Fibroblast of skin of right quadriceps (primary cell): Measurements from ENCODE around the gene APLP2.
"Not testable (repeated sequence)": the region's sequence is repeated elsewhere in the genome, so short reads cannot be mapped to it uniquely, and the experiment has no call there.

Source experiments
- DNase-seq: peaks from one replicate; pipeline ENCODE4 v3.0.0-alpha.2; 2013

Gene APLP2

DNA sequence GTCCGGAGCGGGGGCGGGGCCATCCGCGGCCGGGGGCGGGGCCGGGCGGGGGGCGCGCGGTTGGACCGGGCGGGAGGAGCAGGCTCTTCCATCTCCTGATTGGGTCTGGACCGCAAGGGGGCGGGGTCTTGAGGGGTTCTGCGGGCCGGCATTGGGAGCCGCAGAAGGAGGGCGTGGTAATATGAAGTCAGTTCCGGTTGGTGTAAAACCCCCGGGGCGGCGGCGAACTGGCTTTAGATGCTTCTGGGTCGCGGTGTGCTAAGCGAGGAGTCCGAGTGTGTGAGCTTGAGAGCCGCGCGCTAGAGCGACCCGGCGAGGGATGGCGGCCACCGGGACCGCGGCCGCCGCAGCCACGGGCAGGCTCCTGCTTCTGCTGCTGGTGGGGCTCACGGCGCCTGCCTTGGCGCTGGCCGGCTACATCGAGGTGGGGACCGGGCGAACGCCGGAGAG, at the start of gene APLP2:
Gene APLP2 (plus strand): TSS at position 236 of the 450 bp plus-strand sequence. CDS start 84 bp downstream, at position 320.
- peak; percentile 99 for DNase-seq

GRCh38 chr11:130020323-130020722, 49.4 kb upstream of the APLP2 start:
- DNase-seq, result peak; percentile 69

GRCh38 chr11:130021606-130022005, 48.1 kb upstream of the APLP2 start:
- not testable (repeated sequence) for DNase-seq

DNA sequence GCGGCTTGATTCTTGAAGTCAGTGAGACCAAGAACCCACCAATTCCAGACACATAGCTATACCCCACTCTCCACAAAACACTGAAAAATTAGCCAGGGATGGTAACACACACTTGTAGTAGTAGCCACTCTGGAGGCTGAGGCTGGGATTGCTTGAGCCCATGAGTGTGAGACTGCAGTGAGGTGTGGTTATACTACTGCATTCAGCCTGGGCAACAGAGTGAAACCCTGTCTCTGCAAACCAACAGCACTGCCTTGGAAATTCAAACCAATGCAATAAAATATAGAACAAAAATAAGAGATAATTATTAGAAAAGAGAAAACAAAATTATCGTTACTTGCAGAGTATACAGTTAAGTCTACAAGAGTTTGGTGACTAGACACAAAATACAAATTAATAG, 46.9 kb upstream of the APLP2 start:
- DNase-seq, result no peak

- peak; percentile 84 for DNase-seq
These were observed 46.5 kb upstream of the APLP2 start for GRCh38 chr11:130023204-130023603.

- DNase-seq, result peak; percentile 73
These were observed 45.3 kb upstream of the APLP2 start for GRCh38 chr11:130024361-130024760.

DNA sequence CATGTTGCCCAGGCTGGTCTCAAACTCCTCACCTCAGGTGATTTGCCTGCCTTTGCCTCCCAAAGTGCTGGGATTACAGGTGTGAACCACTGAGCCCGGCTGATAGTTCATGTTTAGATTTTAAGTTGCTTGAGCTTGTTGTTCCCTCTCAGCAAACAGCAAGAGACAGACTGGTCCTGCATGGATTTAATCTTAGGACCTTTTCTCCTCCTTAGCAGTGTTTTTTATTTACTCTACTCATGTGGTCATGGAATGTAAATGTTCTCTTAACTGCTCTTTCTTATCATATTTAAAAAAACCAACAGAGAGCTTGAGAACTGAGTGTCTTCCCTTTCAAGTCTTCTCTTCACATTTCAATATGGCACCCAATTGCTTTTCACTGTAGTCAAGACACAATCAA, 44.3 kb upstream of the APLP2 start:
- no peak for DNase-seq

DNA sequence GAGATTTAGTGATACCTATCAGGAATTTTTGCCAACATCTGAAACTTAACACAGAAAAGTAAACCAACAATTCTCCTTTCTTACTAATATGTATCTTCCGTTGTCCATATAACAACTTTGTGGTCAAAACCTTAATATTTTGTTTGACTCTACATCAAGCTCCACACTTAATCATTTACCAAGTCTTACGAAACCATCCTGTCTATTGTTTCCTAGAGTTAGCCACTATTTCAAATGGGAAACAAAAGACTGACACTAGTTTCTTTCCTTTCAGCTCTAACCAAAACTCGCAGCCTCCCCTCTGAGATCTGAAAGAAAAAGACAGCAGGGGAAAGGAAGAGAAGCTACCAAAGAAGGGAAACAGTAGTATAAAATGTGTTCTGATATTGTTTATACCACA, 40.6 kb upstream of the APLP2 start:
- no peak for DNase-seq

DNA sequence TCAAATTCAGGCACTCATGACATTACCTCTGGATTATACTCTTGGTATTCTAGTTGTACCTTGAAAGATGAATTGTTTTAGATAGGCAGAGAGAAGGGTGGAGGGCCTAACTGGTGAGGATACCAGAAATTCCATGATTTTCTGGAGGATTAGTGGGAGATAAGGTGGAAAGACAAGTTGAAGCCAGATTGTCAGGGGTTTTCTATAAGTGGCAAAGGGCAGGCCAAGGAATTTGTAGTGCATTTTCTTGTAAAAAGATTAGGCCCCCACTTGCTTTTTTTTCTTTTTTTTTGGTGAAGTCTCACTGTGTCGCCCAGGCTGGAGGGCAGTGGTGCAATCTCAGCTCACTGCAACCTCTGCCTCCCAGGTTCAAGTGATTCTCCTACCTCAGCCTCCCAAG, 38.6 kb upstream of the APLP2 start:
- DNase-seq, result no peak

GRCh38 chr11:130031945-130032344, 37.7 kb upstream of the APLP2 start:
- no peak for DNase-seq

- DNase-seq, result no peak
These were observed 36.8 kb upstream of the APLP2 start for GRCh38 chr11:130032931-130033330.

DNA sequence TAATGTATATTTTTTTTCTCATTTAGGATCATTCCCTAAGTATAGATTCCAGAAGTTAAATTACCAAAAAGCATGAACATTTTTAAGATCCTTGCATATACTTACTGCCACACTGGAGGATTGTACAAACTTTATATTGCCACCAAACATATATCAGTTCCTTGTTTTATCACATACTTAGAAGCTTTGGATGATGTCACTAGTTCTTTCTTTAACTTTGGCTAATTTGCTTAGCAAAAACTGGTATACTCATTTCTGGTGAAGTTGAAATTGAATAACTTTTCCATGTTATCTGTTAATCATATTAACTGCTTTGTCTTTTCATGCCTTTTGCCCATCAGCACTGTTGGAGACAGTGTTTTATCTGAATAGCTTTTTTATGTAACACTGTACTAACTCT, 35.5 kb upstream of the APLP2 start:
- DNase-seq, result no peak

DNA sequence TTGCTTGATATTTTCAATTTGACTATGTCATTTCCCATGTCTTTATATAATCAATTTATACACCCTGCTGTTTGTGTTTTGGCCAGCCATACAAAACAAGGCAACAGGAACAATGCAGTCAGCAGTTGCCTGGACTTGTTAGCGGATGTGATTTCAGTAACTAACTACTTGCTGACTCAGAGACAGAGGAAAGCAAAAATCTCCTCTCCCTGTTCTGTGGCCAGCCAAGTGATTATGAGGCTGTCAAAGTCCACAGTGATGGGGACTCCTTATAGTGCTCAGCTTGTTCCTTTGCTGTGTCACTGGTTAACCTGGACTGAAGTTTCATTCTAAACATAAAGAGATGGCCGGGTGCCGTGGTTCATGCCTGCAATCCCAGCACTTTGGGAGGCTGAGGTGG, 32.6 kb upstream of the APLP2 start:
- peak; percentile 75 for DNase-seq

- no peak for DNase-seq
These were observed 31.7 kb upstream of the APLP2 start for GRCh38 chr11:130037881-130038585.

DNA sequence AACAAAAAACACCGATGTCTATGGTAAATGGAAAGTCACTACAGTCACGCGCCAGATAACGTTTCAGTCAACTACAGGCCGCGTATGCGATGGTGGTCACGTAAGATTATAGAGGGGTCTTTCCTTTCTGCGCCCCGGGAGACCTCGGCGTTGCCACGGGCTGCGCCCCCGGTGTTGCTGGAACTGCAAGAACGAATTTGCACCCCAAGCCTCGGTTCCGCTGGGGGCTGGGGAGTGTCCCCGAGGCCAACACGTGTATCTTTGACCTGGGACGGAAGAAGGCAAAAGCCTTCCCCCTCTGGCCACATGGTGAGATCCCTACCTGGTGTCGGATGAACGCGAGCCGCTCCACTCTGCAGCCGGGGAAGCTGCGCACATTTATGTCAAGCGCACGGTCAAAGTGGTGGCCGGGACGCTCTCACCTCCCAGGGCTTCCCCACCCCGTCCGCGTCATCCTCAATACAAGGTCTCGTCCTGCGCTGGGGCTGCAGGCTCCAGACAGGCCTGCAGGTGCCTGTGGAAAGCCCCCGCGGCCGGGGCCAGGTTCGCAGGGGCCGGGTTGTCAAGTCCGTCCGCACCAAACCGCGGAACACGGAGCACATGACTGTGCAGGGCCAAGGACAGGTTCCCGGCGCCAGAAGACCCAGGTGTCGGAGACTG, 29.3 kb upstream of the APLP2 start:
- DNase-seq, result no peak

DNA sequence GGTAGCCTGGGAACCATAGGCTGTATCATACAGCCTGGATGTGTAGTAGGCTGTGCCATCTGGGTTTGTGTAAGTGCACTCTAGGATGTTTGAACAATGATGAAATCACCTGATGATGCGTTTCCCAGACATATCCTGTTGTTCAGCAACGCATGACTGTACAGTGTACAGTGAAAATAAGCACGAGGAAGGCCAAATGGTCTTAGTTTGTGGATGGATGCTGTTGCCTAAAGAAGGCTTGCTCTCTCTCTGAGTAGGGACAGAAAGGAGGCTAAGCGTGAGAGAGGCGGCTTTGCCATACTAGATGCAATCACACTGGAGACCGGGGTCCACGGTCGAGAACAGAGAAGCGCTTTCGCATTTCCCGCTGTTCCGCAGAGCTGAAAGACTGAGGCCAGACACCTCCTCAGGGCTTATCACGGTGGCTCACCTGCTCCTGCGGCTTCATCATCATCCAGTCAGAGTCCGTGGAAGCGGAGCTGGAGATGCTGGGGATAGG, 27.6 kb upstream of the APLP2 start:
- peak; percentile 92 for DNase-seq

GRCh38 chr11:130043575-130043974, 26.1 kb upstream of the APLP2 start:
- DNase-seq, result no peak

DNA sequence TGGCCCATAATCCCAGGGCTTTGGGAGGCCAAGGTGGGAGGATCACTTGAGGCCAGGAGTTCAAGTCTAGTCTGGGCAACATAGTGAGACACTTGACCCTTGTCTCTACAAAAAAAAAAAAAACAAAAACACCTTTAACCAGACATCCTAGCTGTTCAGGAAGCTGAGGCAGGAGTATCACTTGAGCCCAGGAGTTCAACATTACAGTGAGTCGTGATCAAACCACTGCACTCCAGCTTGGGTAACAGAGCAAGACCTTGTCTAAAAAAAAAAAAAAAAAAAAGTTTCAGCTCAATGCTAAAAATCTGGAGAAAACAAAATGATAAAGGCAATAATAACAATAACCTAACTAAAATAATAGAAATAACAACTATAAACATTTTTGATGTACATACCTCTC, 22.6 kb upstream of the APLP2 start:
- DNase-seq, result no peak

- no peak for DNase-seq
These were observed 20.3 kb upstream of the APLP2 start for GRCh38 chr11:130049328-130049771.

GRCh38 chr11:130050257-130050656, 19.4 kb upstream of the APLP2 start:
- no peak for DNase-seq

- peak; percentile 62 for DNase-seq
These were observed 18.6 kb upstream of the APLP2 start for GRCh38 chr11:130051082-130051481.

GRCh38 chr11:130052567-130052966, 17.1 kb upstream of the APLP2 start:
- peak; percentile 85 for DNase-seq

DNA sequence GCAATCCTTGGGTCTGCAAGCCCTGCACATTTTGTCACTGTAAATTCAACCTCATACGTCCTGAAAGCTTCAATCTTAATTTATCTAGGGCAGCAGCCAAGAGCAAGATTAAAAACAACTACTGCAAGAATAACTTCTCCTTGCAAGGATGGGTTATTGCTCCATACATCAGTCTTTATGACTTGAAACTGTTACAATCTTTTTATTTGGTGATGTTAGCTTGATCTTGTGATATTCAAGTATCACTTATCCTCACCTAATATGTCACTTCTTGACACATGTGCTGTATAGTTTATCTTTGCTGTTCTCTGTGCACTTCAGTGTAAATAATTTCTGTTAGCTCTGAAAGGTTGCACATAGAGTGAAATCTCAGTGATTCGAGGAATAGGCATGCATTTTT, 14.7 kb upstream of the APLP2 start:
- DNase-seq, result peak; percentile 46

DNA sequence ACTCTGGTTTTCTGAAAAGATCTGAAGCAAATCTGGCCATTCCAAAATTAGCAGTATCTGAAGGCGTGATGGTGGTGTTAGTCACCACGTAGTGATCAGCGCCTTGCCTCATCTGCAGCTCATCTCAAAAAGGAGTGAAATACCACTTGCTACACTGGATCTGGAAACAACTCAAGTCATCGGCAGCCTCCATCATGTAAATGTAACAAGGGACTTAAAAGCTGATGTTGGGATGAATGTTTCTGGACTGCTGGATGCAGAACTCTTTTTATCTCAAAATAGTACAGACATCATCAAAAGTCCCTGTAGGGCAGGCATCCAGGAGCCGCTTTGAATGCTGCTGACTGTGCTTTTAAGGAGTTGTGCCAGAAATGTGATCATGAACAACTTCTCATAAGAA, 14.1 kb upstream of the APLP2 start:
- DNase-seq, result peak; percentile 73
